CD4-positive, alpha-beta T cell (primary cell): Measurements from ENCODE around the gene KCND1. TPM values are rescaled to one million over a fixed set of nuclear protein-coding genes. Genes with fewer than 3 reads are reported as not detected.
A peak's percentile ranks its signal among the peaks of the same experiment; 100 is the strongest.

Source experiments
- ATAC-seq: fragments of 200-7000 bp; cut with Tn5 transposase; one replicate; pipeline ENCODE4 v1.10.0; 2022; ENCODE audit warnings: mild to moderate bottlenecking; ENCODE audit not compliant: poor library complexity
- CTCF ChIA-PET: fragments of 350-600 bp; sonication (Branson Sonifier 250); formaldehyde crosslinking; loops from one replicate; lab custom pipeline; 2021; ENCODE audit warnings: antibody characterized with exemption, inconsistent platforms; lab: Charles Lee
- POLR2A ChIA-PET: fragments of 350-600 bp; sonication (Branson Sonifier 250); formaldehyde crosslinking; loops from one replicate; lab custom pipeline; 2021; ENCODE audit warnings: antibody characterized with exemption, inconsistent platforms; lab: Charles Lee
- DNase-seq, 14 experiments: peaks; one replicate each; pipeline ENCODE4 v3.0.0-alpha.2; 2013 to 2020; ENCODE audit warnings: mixed read lengths in 2 of 14
- H3K27ac ChIP-seq, 2 donors: one replicate each; pipeline versions ENCODE4 v1.5.1 to v1.7.0; 2013; ENCODE audit warnings: low read length in 2 of 2, low read depth in 1 of 2, mild to moderate bottlenecking in 1 of 2
- H3K27me3 ChIP-seq, 2 experiments: 1 replicate in 1 of 2; 2 replicates in 1 of 2; pipeline versions ENCODE4 v1.6.1 to v1.7.0; 2013; ENCODE audit warnings: low read length in 2 of 2, control low read depth in 1 of 2, mild to moderate bottlenecking in 1 of 2, moderate library complexity in 1 of 2; ENCODE audit not compliant: insufficient read depth in 2 of 2, control insufficient read depth in 1 of 2
- H3K36me3 ChIP-seq: one replicate; pipeline ENCODE4 v1.6.1; 2013; ENCODE audit warnings: low read length, control low read depth; ENCODE audit not compliant: insufficient read depth
- H3K4me1 ChIP-seq: one replicate; pipeline ENCODE4 v1.6.1; 2013; ENCODE audit warnings: low read length, control low read depth; ENCODE audit not compliant: insufficient read depth
- H3K4me3 ChIP-seq: one replicate; pipeline ENCODE4 v1.5.1; 2013; ENCODE audit warnings: mild to moderate bottlenecking, low read length, moderate library complexity
- H3K9me3 ChIP-seq, 2 experiments: 1 replicate in 1 of 2; 2 replicates in 1 of 2; pipeline versions ENCODE4 v1.6.1 to v1.7.0; 2013; ENCODE audit warnings: low read length in 2 of 2, mild to moderate bottlenecking in 2 of 2, control low read depth in 1 of 2, moderate library complexity in 1 of 2; ENCODE audit not compliant: control insufficient read depth in 1 of 2, insufficient read depth in 1 of 2
- H3K27ac Mint-ChIP-seq: one replicate; pipeline ENCODE4 v1.8.0; 2020; ENCODE audit warnings: mixed read lengths
- H3K27me3 Mint-ChIP-seq: one replicate; pipeline ENCODE4 v1.8.0; 2021; ENCODE audit warnings: mixed read lengths
- H3K36me3 Mint-ChIP-seq: one replicate; pipeline ENCODE4 v1.8.0; 2021; ENCODE audit warnings: low read depth, mixed read lengths
- H3K4me1 Mint-ChIP-seq: one replicate; pipeline ENCODE4 v1.8.0; 2021; ENCODE audit warnings: low read depth, mixed read lengths
- H3K4me3 Mint-ChIP-seq: one replicate; pipeline ENCODE4 v1.8.0; 2020; ENCODE audit warnings: mild to moderate bottlenecking, mixed read lengths
- H3K9me3 Mint-ChIP-seq: one replicate; pipeline ENCODE4 v1.8.0; 2020; ENCODE audit warnings: mixed read lengths
- intact Hi-C, 2 experiments: fragments of 100-400 bp; cut with DNase I in 1 of 2; cut with micrococcal nuclease in 1 of 2; formaldehyde crosslinking; loops; one replicate each; pipeline versions ENCODE4 v1.15.1 to v1.9.0; 2023 to 2025; cut with DNase I, micrococcal nuclease
- total RNA-seq, 174 experiments: library from RNA in 2 of 174; stranded (reverse) in 2 of 174; gene quantifications; one replicate each; pipeline ENCODE4 v1.2.3 and lab custom pipeline; 2021 to 2026
- TF ChIP-seq, protein P1 (sequence below): fragments of 200-600 bp; IDR thresholded peaks from one replicate; pipeline ENCODE4 v1.8.0; 2022; ENCODE audit warnings: antibody characterized with exemption, mild to moderate bottlenecking

The KCND1 gene
- total RNA-seq, 2 experiments from 2014 or later: 1.5 to 2.7 TPM

DNA sequence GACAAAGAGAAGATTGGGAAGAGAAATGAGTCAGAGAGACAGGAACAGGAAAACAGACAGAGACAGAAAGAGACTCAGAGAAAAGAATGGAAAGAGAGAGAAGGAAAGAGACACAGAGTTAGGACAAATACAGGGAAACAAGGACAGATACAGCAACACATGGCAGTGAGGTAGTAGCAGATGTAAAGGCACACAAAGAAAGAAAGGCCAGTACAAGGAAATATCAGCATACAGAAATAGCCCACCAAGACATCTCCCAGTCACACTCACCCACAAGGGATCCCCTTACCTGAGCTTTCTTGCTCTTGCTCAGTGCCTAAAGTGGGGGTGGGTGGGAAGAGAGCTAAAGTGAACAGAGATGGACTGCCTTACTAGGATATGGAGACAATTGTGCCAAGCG lies 26.2 kb upstream of the KCND1 start:
- H3K27ac Mint-ChIP-seq: peak overlapping the region; percentile 33
- POLR2A ChIA-PET: no interaction called here
- TF ChIP-seq, protein P1, sequence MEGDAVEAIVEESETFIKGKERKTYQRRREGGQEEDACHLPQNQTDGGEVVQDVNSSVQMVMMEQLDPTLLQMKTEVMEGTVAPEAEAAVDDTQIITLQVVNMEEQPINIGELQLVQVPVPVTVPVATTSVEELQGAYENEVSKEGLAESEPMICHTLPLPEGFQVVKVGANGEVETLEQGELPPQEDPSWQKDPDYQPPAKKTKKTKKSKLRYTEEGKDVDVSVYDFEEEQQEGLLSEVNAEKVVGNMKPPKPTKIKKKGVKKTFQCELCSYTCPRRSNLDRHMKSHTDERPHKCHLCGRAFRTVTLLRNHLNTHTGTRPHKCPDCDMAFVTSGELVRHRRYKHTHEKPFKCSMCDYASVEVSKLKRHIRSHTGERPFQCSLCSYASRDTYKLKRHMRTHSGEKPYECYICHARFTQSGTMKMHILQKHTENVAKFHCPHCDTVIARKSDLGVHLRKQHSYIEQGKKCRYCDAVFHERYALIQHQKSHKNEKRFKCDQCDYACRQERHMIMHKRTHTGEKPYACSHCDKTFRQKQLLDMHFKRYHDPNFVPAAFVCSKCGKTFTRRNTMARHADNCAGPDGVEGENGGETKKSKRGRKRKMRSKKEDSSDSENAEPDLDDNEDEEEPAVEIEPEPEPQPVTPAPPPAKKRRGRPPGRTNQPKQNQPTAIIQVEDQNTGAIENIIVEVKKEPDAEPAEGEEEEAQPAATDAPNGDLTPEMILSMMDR: no peak

GRCh38 chrX:48997455-48997854 lies 25.8 kb upstream of the KCND1 start:
- Mint-ChIP-seq H3K4me3 (no peak overlapping the region), H3K9me3 (no peaks in the 10 kb centered on the region), H3K4me1 (peaks cover 23% of the 10 kb centered on the region), H3K36me3 (peaks cover 64% of the 10 kb centered on the region), H3K27ac (no peak overlapping the region), H3K27me3 (no peaks in the 10 kb centered on the region)
- ATAC-seq: no peak
- TF ChIP-seq, protein P1: no peak
- Histone ChIP-seq H3K36me3 (peaks cover 48% of the 10 kb centered on the region), H3K9me3 (no peaks in the 10 kb centered on the region), H3K27ac (no peak overlapping the region), H3K4me1 (peaks cover 24% of the 10 kb centered on the region), H3K27me3 (no peaks in the 10 kb centered on the region), H3K4me3 (no peak overlapping the region)
- intact Hi-C loops: loop anchor here in 1 of 2 experiments (10.0 kb wide), 1 partner anchor 757 kb away; no protein-coding TSS in a partner anchor
- CTCF ChIA-PET: no interaction called here
- DNase-seq: no peak
- POLR2A ChIA-PET: no interaction called here

More for the DNA sequence above, 26.2 kb upstream of the KCND1 start:
- H3K9me3 Mint-ChIP-seq: no peaks in the 10 kb centered on the region
- H3K36me3 ChIP-seq: peaks cover 47% of the 10 kb centered on the region
- H3K36me3 Mint-ChIP-seq: peaks cover 62% of the 10 kb centered on the region
- H3K4me1 Mint-ChIP-seq: peaks cover 23% of the 10 kb centered on the region
- no peaks in the 10 kb centered on the region for H3K27me3 ChIP-seq
- H3K27ac ChIP-seq: no peak overlapping the region
- no peak overlapping the region for H3K4me3 ChIP-seq
- DNase-seq (no peak), ATAC-seq (no peak)
- intact Hi-C loops: loop anchor here in 1 of 2 experiments (2.0 to 10.0 kb wide), 2 partner anchors 43 to 757 kb away; no protein-coding TSS in a partner anchor
- CTCF ChIA-PET: no interaction called here
- H3K9me3 ChIP-seq: no peaks in the 10 kb centered on the region
- H3K27me3 Mint-ChIP-seq: no peaks in the 10 kb centered on the region
- no peak overlapping the region for H3K4me3 Mint-ChIP-seq
- H3K4me1 ChIP-seq: peaks cover 25% of the 10 kb centered on the region

DNA sequence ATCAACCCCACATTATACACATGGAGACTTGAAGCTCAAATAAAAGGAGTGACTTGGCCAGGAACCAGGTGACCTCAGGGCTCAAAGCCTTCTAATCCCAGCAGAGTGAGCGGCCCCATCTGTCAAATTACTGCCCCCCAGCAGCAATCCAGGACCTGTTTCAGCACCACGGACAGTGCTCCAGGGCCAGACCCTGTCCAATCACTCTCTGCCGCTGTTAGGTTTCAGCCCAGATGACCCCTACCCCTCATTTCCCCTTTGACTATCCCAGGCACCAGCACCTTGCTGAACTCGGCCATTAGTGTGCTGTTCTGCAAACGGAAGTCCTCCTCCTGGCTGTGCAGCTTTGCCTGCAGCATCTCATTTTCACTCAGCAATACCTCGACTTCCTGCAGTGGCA lies 25.3 kb upstream of the KCND1 start:
- no peaks in the 10 kb centered on the region for H3K9me3 Mint-ChIP-seq
- peaks cover 63% of the 10 kb centered on the region for H3K36me3 Mint-ChIP-seq
- H3K27me3 Mint-ChIP-seq: no peaks in the 10 kb centered on the region
- Histone ChIP-seq H3K9me3 (no peaks in the 10 kb centered on the region), H3K36me3 (peaks cover 51% of the 10 kb centered on the region), H3K4me1 (peaks cover 24% of the 10 kb centered on the region), H3K4me3 (no peak overlapping the region), H3K27ac (no peak overlapping the region), H3K27me3 (no peaks in the 10 kb centered on the region)
- ATAC-seq: no peak
- CTCF ChIA-PET: no interaction called here
- no peak overlapping the region for H3K27ac Mint-ChIP-seq
- DNase-seq: peak in 3 of 14 experiments; percentile 10 to 28 (median 24)
- no peak overlapping the region for H3K4me3 Mint-ChIP-seq
- TF ChIP-seq, protein P1: no peak
- intact Hi-C loops: loop anchor here in 1 of 2 experiments (10.0 kb wide), 1 partner anchor 758 kb away; no protein-coding TSS in a partner anchor
- POLR2A ChIA-PET: no interaction called here
- peaks cover 20% of the 10 kb centered on the region for H3K4me1 Mint-ChIP-seq
